Fibroblast of lung (primary cell): ENCODE measurements around the gene HIRA. TPM values are rescaled to one million over a fixed set of nuclear protein-coding genes. Genes with fewer than 3 reads are reported as not detected.

Source experiments
- DNase-seq, 2 donors: peaks; one replicate each; pipeline versions ENCODE4 v3.0.0 to v3.0.0-alpha.2; 2010; ENCODE audit warnings: low read depth in 2 of 2
- H2AFZ ChIP-seq: 2 replicates; pipeline ENCODE4 v1.5.1; 2012; ENCODE audit warnings: low read length, control low read depth, inconsistent platforms
- H3K27ac ChIP-seq: 2 replicates; pipeline ENCODE4 v1.5.1; 2011; ENCODE audit warnings: low read length, control low read depth; ENCODE audit not compliant: insufficient read depth
- H3K27me3 ChIP-seq: 2 replicates; pipeline ENCODE4 v1.5.1; 2011; ENCODE audit warnings: mild to moderate bottlenecking, low read length; ENCODE audit not compliant: control insufficient read depth, insufficient read depth
- H3K36me3 ChIP-seq: 2 replicates; pipeline ENCODE4 v1.5.1; 2011; ENCODE audit warnings: low read length; ENCODE audit not compliant: control insufficient read depth, insufficient read depth
- H3K4me1 ChIP-seq: 2 replicates; pipeline ENCODE4 v1.5.1; 2011; ENCODE audit warnings: low read length; ENCODE audit not compliant: control insufficient read depth, insufficient read depth; ENCODE audit errors: extremely low read depth
- H3K4me2 ChIP-seq: 2 replicates; pipeline ENCODE4 v1.5.1; 2011; ENCODE audit warnings: low read length, control low read depth; ENCODE audit not compliant: insufficient read depth; ENCODE audit errors: extremely low read depth
- H3K4me3 ChIP-seq, 4 experiments: fragments of 200-600 bp in 1 of 4; sonication (generic) in 1 of 4; replicated peaks in 1 of 4; 2 replicates each; pipeline ENCODE4 v1.5.1; 2011 to 2016; ENCODE audit warnings: low read length in 4 of 4, low read depth in 3 of 4, mild to moderate bottlenecking in 3 of 4, control low read depth in 2 of 4, inconsistent platforms in 1 of 4, mixed read lengths in 1 of 4; ENCODE audit not compliant: insufficient read depth in 1 of 4; ENCODE audit errors: control extremely low read depth in 1 of 4
- H3K79me2 ChIP-seq: 2 replicates; pipeline ENCODE4 v1.5.1; 2012; ENCODE audit warnings: mild to moderate bottlenecking, low read length, inconsistent platforms; ENCODE audit not compliant: control insufficient read depth, insufficient read depth
- H3K9ac ChIP-seq: 2 replicates; pipeline ENCODE4 v1.5.1; 2011; ENCODE audit warnings: mild to moderate bottlenecking, low read length, control low read depth; ENCODE audit not compliant: insufficient read depth
- H3K9me3 ChIP-seq: 2 replicates; pipeline ENCODE4 v1.5.1; 2012; ENCODE audit warnings: low read depth, low read length; ENCODE audit not compliant: control insufficient read depth, insufficient read depth
- H4K20me1 ChIP-seq: 2 replicates; pipeline ENCODE4 v1.5.1; 2011; ENCODE audit warnings: low read length; ENCODE audit not compliant: control insufficient read depth, insufficient read depth; ENCODE audit errors: extremely low read depth
- CTCF ChIP-seq, 2 donors: IDR thresholded peaks in 1 of 2; conservative IDR thresholded peaks in 1 of 2; 1 replicate in 1 of 2; 2 replicates in 1 of 2; pipeline ENCODE4 v1.5.1; 2011 to 2012; ENCODE audit warnings: low read length in 2 of 2, control low read depth in 1 of 2, inconsistent platforms in 1 of 2, low read depth in 1 of 2, mild to moderate bottlenecking in 1 of 2
- EZH2 ChIP-seq: IDR thresholded peaks from 2 replicates; pipeline ENCODE4 v1.5.1; 2012; ENCODE audit warnings: low read length, control low read depth, mild to moderate bottlenecking; ENCODE audit errors: missing control alignments
- polyA plus RNA-seq, 2 donors: library from polyadenylated mRNA; depleted of rRNA in 1 of 2; stranded (reverse) in 1 of 2; unstranded in 1 of 2; fragments of >200 nt; gene quantifications; 2 replicates each; pipeline ENCODE4 v1.2.1, GENCODE V29; 2011 to 2012; ENCODE audit warnings: missing spikeins in 1 of 2
- total RNA-seq: library from RNA; depleted of rRNA; stranded (reverse); fragments of >200 nt; gene quantifications from 2 replicates; pipeline ENCODE4 v1.2.1, GENCODE V29; 2014

Gene HIRA
- total and polyA plus RNA-seq, 2 donors (not counting 1 experiment from before 2014, with no cell fraction given), result 19.2 to 20.5 TPM

GRCh38 chr22:19401483-19401882 lies 30.1 kb downstream of the HIRA start:
- H3K36me3 ChIP-seq, result peaks cover 11% of the 10 kb centered on the region

GRCh38 chr22:19400881-19401280 lies 30.7 kb downstream of the HIRA start:
- TF ChIP-seq EZH2 (no peak), CTCF (conservative IDR thresholded peaks at IDR 0.05 in 1 of 2, IDR thresholded peaks at IDR 0.05 in 1 of 2; ENCODE audit: low read depth in 1 of 2, low read length in 2 of 2) (no peak)
- Histone ChIP-seq H3K4me1 (no peaks in the 10 kb centered on the region), H3K9me3 (no peaks in the 10 kb centered on the region), H3K36me3 (peaks cover 11% of the 10 kb centered on the region), H4K20me1 (no peaks in the 10 kb centered on the region), H3K27ac (no peak overlapping the region), H3K27me3 (no peaks in the 10 kb centered on the region), H3K4me2 (no peak overlapping the region), H3K4me3 (no peak overlapping the region), H3K79me2 (no peaks in the 10 kb centered on the region), H2AFZ (no peak overlapping the region), H3K9ac (no peak overlapping the region)
- no peak for DNase-seq

More at GRCh38 chr22:19401483-19401882, 30.1 kb downstream of the HIRA start:
- Histone ChIP-seq H3K27me3 (no peaks in the 10 kb centered on the region), H3K27ac (no peak overlapping the region), H3K9ac (no peak overlapping the region), H3K79me2 (no peaks in the 10 kb centered on the region), H3K4me2 (no peak overlapping the region), H4K20me1 (no peaks in the 10 kb centered on the region), H3K4me1 (no peaks in the 10 kb centered on the region), H3K4me3 (no peak overlapping the region), H2AFZ (no peak overlapping the region), H3K9me3 (no peaks in the 10 kb centered on the region)
- TF ChIP-seq EZH2 (no peak), CTCF (conservative IDR thresholded peaks at IDR 0.05 in 1 of 2, IDR thresholded peaks at IDR 0.05 in 1 of 2; ENCODE audit: low read depth in 1 of 2, low read length in 2 of 2) (no peak)
- DNase-seq, result no peak

GRCh38 chr22:19398652-19399051 lies 32.9 kb downstream of the HIRA start:
- no peaks in the 10 kb centered on the region for H3K4me1 ChIP-seq
- no peaks in the 10 kb centered on the region for H3K9me3 ChIP-seq
- TF ChIP-seq EZH2, result no peak
- TF ChIP-seq CTCF (conservative IDR thresholded peaks at IDR 0.05 in 1 of 2, IDR thresholded peaks at IDR 0.05 in 1 of 2; ENCODE audit: low read depth in 1 of 2, low read length in 2 of 2), result no peak
- H3K36me3 ChIP-seq, result peaks cover 15% of the 10 kb centered on the region
- H3K27me3 ChIP-seq, result no peaks in the 10 kb centered on the region
- no peaks in the 10 kb centered on the region for H3K79me2 ChIP-seq
- no peaks in the 10 kb centered on the region for H4K20me1 ChIP-seq
- no peak overlapping the region for H2AFZ ChIP-seq
- H3K4me2 ChIP-seq, result no peak overlapping the region
- DNase-seq, result no peak
- H3K27ac ChIP-seq, result no peak overlapping the region
- H3K4me3 ChIP-seq, result no peak overlapping the region
- no peak overlapping the region for H3K9ac ChIP-seq
